ENCODE data around the gene DYSF. TPM values are rescaled to one million over a fixed set of nuclear protein-coding genes. Genes with fewer than 3 reads are reported as not detected.

The DYSF gene
- total RNA-seq, 1 experiment from 2014 or later, result 0.89 TPM

DNA sequence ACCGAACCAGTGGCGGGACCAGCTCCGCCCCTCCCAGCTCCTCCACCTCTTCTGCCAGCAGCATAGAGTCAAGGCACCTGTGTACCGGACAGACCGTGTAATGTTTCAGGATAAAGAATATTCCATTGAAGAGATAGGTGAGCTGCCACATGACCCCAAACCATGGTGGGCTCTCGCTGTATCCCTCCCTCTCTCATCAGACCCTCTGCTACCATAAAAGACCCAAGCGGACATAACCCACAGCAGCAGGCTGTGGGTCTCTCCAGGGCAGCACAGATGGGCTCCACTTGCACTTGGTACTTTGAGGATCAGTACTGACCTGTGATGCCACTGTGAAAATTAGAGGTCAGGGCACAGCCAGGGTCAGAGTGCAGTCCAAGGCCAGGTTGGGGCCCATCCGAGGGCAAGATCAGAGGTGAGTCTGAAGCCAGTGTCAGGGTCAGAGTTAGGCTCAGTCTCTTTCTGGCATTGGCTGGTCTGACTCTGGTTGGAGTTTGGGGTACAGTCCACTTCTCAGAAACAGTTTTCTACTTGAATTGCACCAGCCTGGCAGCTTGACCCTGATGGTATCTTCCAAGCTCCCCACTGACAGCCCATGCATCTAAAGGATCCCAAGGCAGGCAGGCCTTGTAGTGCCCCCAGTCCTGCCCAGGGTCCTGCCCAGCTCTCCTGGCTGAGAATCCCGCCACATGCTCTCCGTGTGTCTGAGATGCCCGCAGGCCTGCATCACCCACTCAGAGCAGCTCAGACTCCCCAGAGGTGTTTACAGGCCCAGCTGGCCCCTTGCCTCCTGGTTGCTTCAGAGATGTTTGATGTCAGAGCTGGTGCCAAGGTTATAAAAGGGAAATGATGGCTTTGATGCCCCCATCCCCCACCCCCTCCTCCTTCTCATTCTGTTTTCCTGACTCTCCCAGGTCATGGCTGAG, 212.1 kb downstream of the DYSF start (continued):
- TF ChIP-seq REST (IDR thresholded peaks at IDR 0.05; ENCODE audit: low read depth), result no peak

DNA sequence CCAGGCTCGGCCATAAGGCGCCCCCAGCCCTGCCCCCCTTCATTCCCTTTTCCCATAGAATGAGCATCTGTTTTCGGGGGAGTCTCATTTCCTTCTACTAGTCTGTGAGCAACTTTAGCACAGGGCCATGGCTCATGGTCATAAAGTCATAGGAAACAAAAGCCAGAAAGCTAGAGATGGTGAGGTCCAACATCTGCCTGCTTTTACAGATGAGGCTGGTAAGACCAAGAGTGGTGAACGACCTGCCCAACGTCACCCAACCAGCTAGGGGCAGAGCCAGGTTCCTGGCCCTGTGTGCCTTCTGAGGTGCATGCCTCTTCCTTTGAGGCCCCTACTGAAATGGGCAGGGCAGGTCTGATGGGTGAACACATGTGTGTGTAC, 212.7 kb downstream of the DYSF start:
- Histone ChIP-seq H3K9ac (ENCODE audit: low read length) (no peak overlapping the region), H3K79me2 (ENCODE audit: insufficient read depth, low read length) (no peaks in the 10 kb centered on the region), H3K27ac (ENCODE audit: low read depth, low read length) (no peak overlapping the region), H3K27me3 (ENCODE audit: insufficient read depth, low read length) (no peaks in the 10 kb centered on the region), H3K36me3 (ENCODE audit: control insufficient read depth in 1 of 2, insufficient read depth in 2 of 2, low read length in 2 of 2) (no peaks in the 10 kb centered on the region), H2AFZ (ENCODE audit: low read depth, low read length, poor library complexity, severe bottlenecking) (no peak overlapping the region), H3K4me2 (ENCODE audit: low read length) (no peak overlapping the region), H3K9me3 (ENCODE audit: control insufficient read depth in 1 of 2, insufficient read depth in 1 of 2, low read depth in 1 of 2, low read length in 2 of 2) (no peaks in the 10 kb centered on the region), H3K4me1 (ENCODE audit: control insufficient read depth in 1 of 2, insufficient read depth in 2 of 2, low read length in 2 of 2) (no peaks in the 10 kb centered on the region), H3K9me2 (ENCODE audit: insufficient read depth) (no peaks in the 10 kb centered on the region), H3K4me3 (replicated peaks in 1 of 2; ENCODE audit: low read depth in 1 of 2, low read length in 2 of 2) (no peak overlapping the region), H4K20me1 (ENCODE audit: insufficient read depth) (no peaks in the 10 kb centered on the region)
- no TSS peak for BruUV-seq (replicated peaks)
- intact Hi-C loops (cut with micrococcal nuclease), result no loop called here
- CTCF ChIA-PET, result no interaction called here
- ATAC-seq (no peak), DNase-seq (ENCODE audit: low read depth, low spot score) (no peak)
- TF ChIP-seq, protein P1, sequence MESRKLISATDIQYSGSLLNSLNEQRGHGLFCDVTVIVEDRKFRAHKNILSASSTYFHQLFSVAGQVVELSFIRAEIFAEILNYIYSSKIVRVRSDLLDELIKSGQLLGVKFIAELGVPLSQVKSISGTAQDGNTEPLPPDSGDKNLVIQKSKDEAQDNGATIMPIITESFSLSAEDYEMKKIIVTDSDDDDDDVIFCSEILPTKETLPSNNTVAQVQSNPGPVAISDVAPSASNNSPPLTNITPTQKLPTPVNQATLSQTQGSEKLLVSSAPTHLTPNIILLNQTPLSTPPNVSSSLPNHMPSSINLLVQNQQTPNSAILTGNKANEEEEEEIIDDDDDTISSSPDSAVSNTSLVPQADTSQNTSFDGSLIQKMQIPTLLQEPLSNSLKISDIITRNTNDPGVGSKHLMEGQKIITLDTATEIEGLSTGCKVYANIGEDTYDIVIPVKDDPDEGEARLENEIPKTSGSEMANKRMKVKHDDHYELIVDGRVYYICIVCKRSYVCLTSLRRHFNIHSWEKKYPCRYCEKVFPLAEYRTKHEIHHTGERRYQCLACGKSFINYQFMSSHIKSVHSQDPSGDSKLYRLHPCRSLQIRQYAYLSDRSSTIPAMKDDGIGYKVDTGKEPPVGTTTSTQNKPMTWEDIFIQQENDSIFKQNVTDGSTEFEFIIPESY (IDR thresholded peaks at IDR 0.05; ENCODE audit: extremely low read depth, insufficient replicate concordance, low read length), result no peak
- TF ChIP-seq CBX3 (IDR thresholded peaks at IDR 0.05; ENCODE audit: low read depth), result no peak
- TF ChIP-seq, protein P2, sequence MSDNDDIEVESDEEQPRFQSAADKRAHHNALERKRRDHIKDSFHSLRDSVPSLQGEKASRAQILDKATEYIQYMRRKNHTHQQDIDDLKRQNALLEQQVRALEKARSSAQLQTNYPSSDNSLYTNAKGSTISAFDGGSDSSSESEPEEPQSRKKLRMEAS (IDR thresholded peaks at IDR 0.05), result no peak
- TF ChIP-seq SP1 (IDR thresholded peaks at IDR 0.05; ENCODE audit: low read depth), result no peak
- POLR2A ChIA-PET, result no interaction called here
- RAD21 ChIA-PET (ENCODE audit: low non-redundant PET in 1 of 2, low total read pairs in 2 of 2, uncharacterized antibody in 2 of 2, unreplicated experiment in 2 of 2), result no interaction called here
